CD4-positive, alpha-beta T cell treated with Interleukin-17A for 1 hour (primary cell): ENCODE data around the gene COX17.

Source experiments
- DNase-seq: peaks from one replicate; pipeline ENCODE4 v3.0.0-alpha.2; 2020

The COX17 gene

GRCh38 chr3:119642746-119643473 lies 34.3 kb downstream of the COX17 start:
- no peak for DNase-seq

GRCh38 chr3:119641416-119641815 lies 35.8 kb downstream of the COX17 start:
- no peak for DNase-seq

- no peak for DNase-seq
Observed at GRCh38 chr3:119639494-119640350, 37.5 kb downstream of the COX17 start.

- DNase-seq: peak; percentile 12
Observed at GRCh38 chr3:119637679-119638477, 39.3 kb downstream of the COX17 start.

- no peak for DNase-seq
Observed at GRCh38 chr3:119636891-119637611, 40.2 kb downstream of the COX17 start.

- no peak for DNase-seq
Observed at GRCh38 chr3:119636249-119636648, 41.0 kb downstream of the COX17 start.

GRCh38 chr3:119635719-119636118 lies 41.5 kb downstream of the COX17 start:
- DNase-seq: no peak

GRCh38 chr3:119632829-119633228 lies 44.4 kb downstream of the COX17 start:
- DNase-seq: no peak

GRCh38 chr3:119632216-119632615 lies 45.0 kb downstream of the COX17 start:
- DNase-seq: no peak

- no peak for DNase-seq
Observed at GRCh38 chr3:119631516-119631915, 45.7 kb downstream of the COX17 start.

- no peak for DNase-seq
Observed at GRCh38 chr3:119630880-119631329, 46.3 kb downstream of the COX17 start.

- no peak for DNase-seq
Observed at GRCh38 chr3:119630128-119630879, 46.9 kb downstream of the COX17 start.

- DNase-seq: peak; percentile 36
Observed at GRCh38 chr3:119628816-119629445, 48.3 kb downstream of the COX17 start.

- peak; percentile 30 for DNase-seq
Observed at GRCh38 chr3:119628390-119628789, 48.8 kb downstream of the COX17 start.

- DNase-seq: peak; percentile 36
Observed at GRCh38 chr3:119627461-119627860, 49.7 kb downstream of the COX17 start.

GRCh38 chr3:119626196-119626595 lies 51.0 kb downstream of the COX17 start:
- DNase-seq: no peak

GRCh38 chr3:119625451-119626153 lies 51.6 kb downstream of the COX17 start:
- no peak for DNase-seq

- DNase-seq: no peak
Observed at GRCh38 chr3:119624002-119624720, 53.0 kb downstream of the COX17 start.

- no peak for DNase-seq
Observed at GRCh38 chr3:119620899-119621298, 56.3 kb downstream of the COX17 start.
